A549 (cell line): ENCODE data around the gene NMNAT2.

ENCODE experiments used
- KDM1A ChIP-seq: fragments of 200-600 bp; sonication (generic); IDR thresholded peaks from 2 replicates; pipeline ENCODE4 v1.6.1; 2016; ENCODE audit warnings: low read depth, mild to moderate bottlenecking
- NR3C1 ChIP-seq: fragments of >200 bp; sonication (Bioruptor Twin); formaldehyde crosslinking; IDR thresholded peaks from 3 replicates; pipeline ENCODE4 v1.6.1; 2017
- POLR2A ChIP-seq: IDR thresholded peaks from 2 replicates; pipeline ENCODE4 v1.6.1; 2012; ENCODE audit warnings: mild to moderate bottlenecking, low read length
- RAD21 ChIP-seq, 2 experiments: fragments of >200 bp in 1 of 2; sonication (Bioruptor Twin) in 1 of 2; formaldehyde crosslinking in 1 of 2; IDR thresholded peaks in 1 of 2; conservative IDR thresholded peaks in 1 of 2; 2 replicates in 1 of 2; 3 replicates in 1 of 2; pipeline ENCODE4 v1.6.1; 2012 to 2018; ENCODE audit warnings: inconsistent platforms in 1 of 2
- RNF2 ChIP-seq: fragments of 200-600 bp; sonication (generic); IDR thresholded peaks from 2 replicates; pipeline ENCODE4 v1.6.1; 2016; ENCODE audit warnings: low read depth, mild to moderate bottlenecking, antibody characterized with exemption, moderate library complexity, borderline replicate concordance
- TF ChIP-seq, protein P1 (sequence below): fragments of >200 bp; sonication (Bioruptor Twin); formaldehyde crosslinking; IDR thresholded peaks from 3 replicates; pipeline ENCODE4 v1.5.1; 2016
- TF ChIP-seq, protein P2 (sequence below): fragments of 450-650 bp; IDR thresholded peaks from 2 replicates; pipeline ENCODE4 v1.6.1; 2014; ENCODE audit warnings: antibody characterized with exemption

DNA sequence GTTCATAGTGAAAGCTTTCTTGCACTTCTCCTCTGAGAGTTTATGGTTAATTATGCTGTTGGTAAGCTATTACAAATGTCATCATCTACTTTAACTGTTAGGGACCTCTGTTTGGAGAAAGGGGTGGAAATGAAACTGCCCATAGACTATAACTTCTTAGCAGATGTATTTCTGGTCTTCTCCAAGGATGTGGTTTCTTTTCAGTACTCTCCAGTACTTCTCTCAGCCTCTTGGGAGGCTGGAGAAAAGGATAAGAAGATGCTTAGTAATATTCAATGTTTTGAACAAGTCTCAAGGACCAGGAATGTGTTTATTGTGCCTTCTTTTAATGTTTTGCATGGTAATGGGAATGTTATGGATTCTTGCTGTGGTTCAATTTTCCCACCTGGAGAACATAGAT lies 171.7 kb downstream of the NMNAT2 start:
- TF ChIP-seq NR3C1 (no peak), RAD21 (conservative IDR thresholded peaks at IDR 0.05 in 1 of 2, IDR thresholded peaks at IDR 0.05 in 1 of 2) (no peak), POLR2A (no peak), RNF2 (no peak), KDM1A (no peak)
- TF ChIP-seq, protein P1, sequence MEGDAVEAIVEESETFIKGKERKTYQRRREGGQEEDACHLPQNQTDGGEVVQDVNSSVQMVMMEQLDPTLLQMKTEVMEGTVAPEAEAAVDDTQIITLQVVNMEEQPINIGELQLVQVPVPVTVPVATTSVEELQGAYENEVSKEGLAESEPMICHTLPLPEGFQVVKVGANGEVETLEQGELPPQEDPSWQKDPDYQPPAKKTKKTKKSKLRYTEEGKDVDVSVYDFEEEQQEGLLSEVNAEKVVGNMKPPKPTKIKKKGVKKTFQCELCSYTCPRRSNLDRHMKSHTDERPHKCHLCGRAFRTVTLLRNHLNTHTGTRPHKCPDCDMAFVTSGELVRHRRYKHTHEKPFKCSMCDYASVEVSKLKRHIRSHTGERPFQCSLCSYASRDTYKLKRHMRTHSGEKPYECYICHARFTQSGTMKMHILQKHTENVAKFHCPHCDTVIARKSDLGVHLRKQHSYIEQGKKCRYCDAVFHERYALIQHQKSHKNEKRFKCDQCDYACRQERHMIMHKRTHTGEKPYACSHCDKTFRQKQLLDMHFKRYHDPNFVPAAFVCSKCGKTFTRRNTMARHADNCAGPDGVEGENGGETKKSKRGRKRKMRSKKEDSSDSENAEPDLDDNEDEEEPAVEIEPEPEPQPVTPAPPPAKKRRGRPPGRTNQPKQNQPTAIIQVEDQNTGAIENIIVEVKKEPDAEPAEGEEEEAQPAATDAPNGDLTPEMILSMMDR = no peak
- TF ChIP-seq, protein P2, sequence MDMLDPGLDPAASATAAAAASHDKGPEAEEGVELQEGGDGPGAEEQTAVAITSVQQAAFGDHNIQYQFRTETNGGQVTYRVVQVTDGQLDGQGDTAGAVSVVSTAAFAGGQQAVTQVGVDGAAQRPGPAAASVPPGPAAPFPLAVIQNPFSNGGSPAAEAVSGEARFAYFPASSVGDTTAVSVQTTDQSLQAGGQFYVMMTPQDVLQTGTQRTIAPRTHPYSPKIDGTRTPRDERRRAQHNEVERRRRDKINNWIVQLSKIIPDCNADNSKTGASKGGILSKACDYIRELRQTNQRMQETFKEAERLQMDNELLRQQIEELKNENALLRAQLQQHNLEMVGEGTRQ = no peak
